Limb (tissue), 2 donors: ENCODE measurements around the gene SEMA4A.
"Not testable (repeated sequence)": the region's sequence is repeated elsewhere in the genome, so short reads cannot be mapped to it uniquely, and the experiment has no call there.

Experiments
- DNase-seq, 2 donors: peaks; one replicate each; pipeline ENCODE4 v3.0.0-alpha.2; 2016; ENCODE audit errors: extremely low spot score in 2 of 2

SEMA4A gene

GRCh38 chr1:156193208-156193487 is 39.8 kb downstream of the SEMA4A start:
- no peak for DNase-seq

- peak; percentile 97 to 99 for DNase-seq
Observed at GRCh38 chr1:156193488-156194299, 40.3 kb downstream of the SEMA4A start, which contains the start of gene SLC25A44. SLC25A44 (plus strand) TSS chr1:156194104; CDS start chr1:156199848, 5,744 bp downstream.

GRCh38 chr1:156194300-156194652 is 40.9 kb downstream of the SEMA4A start:
- no peak for DNase-seq

- no peak for DNase-seq
Observed at GRCh38 chr1:156195853-156196252, 42.5 kb downstream of the SEMA4A start.

- DNase-seq, result no peak
Observed at GRCh38 chr1:156196445-156196844, 43.1 kb downstream of the SEMA4A start.

- no peak for DNase-seq
Observed at GRCh38 chr1:156198831-156199349, 45.5 kb downstream of the SEMA4A start.

- no peak for DNase-seq
Observed at GRCh38 chr1:156200044-156200443, 46.7 kb downstream of the SEMA4A start.

- no peak for DNase-seq
Observed at GRCh38 chr1:156203331-156203730, 49.9 kb downstream of the SEMA4A start.

GRCh38 chr1:156204686-156205085 is 51.3 kb downstream of the SEMA4A start:
- DNase-seq, result no peak

- no peak for DNase-seq
Observed at GRCh38 chr1:156211243-156211642, 57.9 kb downstream of the SEMA4A start.

GRCh38 chr1:156212130-156212529 is 58.7 kb downstream of the SEMA4A start:
- DNase-seq, result no peak

GRCh38 chr1:156212833-156213643 is 59.7 kb downstream of the SEMA4A start, which contains the start of gene PMF1:
PMF1 (plus strand) TSS chr1:156213007; CDS start chr1:156213016, 9 bp downstream.
- DNase-seq, result peak; percentile 97

- no peak for DNase-seq
Observed at GRCh38 chr1:156213644-156213966, 60.2 kb downstream of the SEMA4A start.

- DNase-seq, result no peak
Observed at GRCh38 chr1:156214024-156214748, 60.8 kb downstream of the SEMA4A start.

GRCh38 chr1:156216361-156217086 is 63.1 kb downstream of the SEMA4A start:
- DNase-seq, result not testable (repeated sequence)

- DNase-seq, result no peak
Observed at GRCh38 chr1:156217871-156218270, 64.5 kb downstream of the SEMA4A start.

- no peak for DNase-seq
Observed at GRCh38 chr1:156220226-156220625, 66.8 kb downstream of the SEMA4A start.

GRCh38 chr1:156221986-156222692 is 68.8 kb downstream of the SEMA4A start:
- DNase-seq, result no peak

- DNase-seq, result no peak
Observed at GRCh38 chr1:156225677-156226014, 72.3 kb downstream of the SEMA4A start.

- no peak for DNase-seq
Observed at GRCh38 chr1:156226116-156226538, 72.7 kb downstream of the SEMA4A start.

GRCh38 chr1:156226782-156227181 is 73.4 kb downstream of the SEMA4A start:
- DNase-seq, result no peak
